HFFc6 (cell line): ENCODE measurements around the gene UMODL1. TPM values are rescaled to one million over a fixed set of nuclear protein-coding genes. Genes with fewer than 3 reads are reported as not detected.

ENCODE experiments used
- DNase-seq: peaks from one replicate; pipeline ENCODE4 v3.0.0-alpha.2; 2018
- H3K27ac Mint-ChIP-seq: 2 replicates; pipeline ENCODE4 v1.8.0; 2020; ENCODE audit warnings: mild to moderate bottlenecking, mixed read lengths
- H3K27me3 Mint-ChIP-seq: 2 replicates; pipeline ENCODE4 v1.8.0; 2021; ENCODE audit warnings: mild to moderate bottlenecking, moderate library complexity, mixed read lengths; ENCODE audit not compliant: insufficient read depth
- H3K36me3 Mint-ChIP-seq: 2 replicates; pipeline ENCODE4 v1.8.0; 2021; ENCODE audit warnings: low read depth, mixed read lengths
- H3K4me1 Mint-ChIP-seq: 2 replicates; pipeline ENCODE4 v1.8.0; 2020; ENCODE audit warnings: low read depth, mixed read lengths
- H3K4me3 Mint-ChIP-seq: 2 replicates; pipeline ENCODE4 v1.8.0; 2020; ENCODE audit warnings: mild to moderate bottlenecking, moderate library complexity, mixed read lengths
- H3K9me3 Mint-ChIP-seq: 2 replicates; pipeline ENCODE4 v1.8.0; 2020; ENCODE audit warnings: mild to moderate bottlenecking, mixed read lengths
- CTCF ChIP-seq: fragments of 200-600 bp; sonication (generic); IDR thresholded peaks from 2 replicates; pipeline ENCODE4 v1.5.0; 2021; ENCODE audit warnings: antibody characterized with exemption, mild to moderate bottlenecking
- total RNA-seq, 6 experiments: library from RNA; stranded (reverse); fragmentation: NEBNext Ultra II Directional; extraction: Animal tissue kit (Norgen Biotek cat#: 25700); gene quantifications; 2 replicates in 1 of 6; 3 replicates in 5 of 6; pipeline ENCODE4 v1.2.3, GENCODE V29; 2021

UMODL1 gene
- total RNA-seq, 6 experiments from 2014 or later: not detected

GRCh38 chr21:42036313-42036712 is 34.8 kb upstream of the UMODL1 start:
- no peak for TF ChIP-seq CTCF
- Mint-ChIP-seq H3K4me1 (peaks cover 33% of the 10 kb centered on the region), H3K9me3 (peaks cover 4% of the 10 kb centered on the region; the same call in 1 of the 2 replicates), H3K27me3 (no peaks in the 10 kb centered on the region; the same call in 1 of the 2 replicates), H3K27ac (no peak overlapping the region), H3K36me3 (peaks cover 12% of the 10 kb centered on the region), H3K4me3 (no peak overlapping the region)
- no peak for DNase-seq

- H3K4me3 Mint-ChIP-seq: no peak overlapping the region
- H3K4me1 Mint-ChIP-seq: peaks cover 42% of the 10 kb centered on the region
- no peaks in the 10 kb centered on the region; the same call in 1 of the 2 replicates for H3K27me3 Mint-ChIP-seq
- H3K27ac Mint-ChIP-seq: no peak overlapping the region
- H3K9me3 Mint-ChIP-seq: peaks cover 4% of the 10 kb centered on the region; the same call in 1 of the 2 replicates
- H3K36me3 Mint-ChIP-seq: peaks cover 12% of the 10 kb centered on the region
- no peak for TF ChIP-seq CTCF
- DNase-seq: no peak
These were observed 33.6 kb upstream of the UMODL1 start for GRCh38 chr21:42037516-42037915.

GRCh38 chr21:42037943-42038342 is 33.2 kb upstream of the UMODL1 start:
- peaks cover 4% of the 10 kb centered on the region; the same call in 1 of the 2 replicates for H3K9me3 Mint-ChIP-seq
- no peak for DNase-seq
- peak overlapping the region; percentile 100; the same call in 1 of the 2 replicates for H3K27ac Mint-ChIP-seq

GRCh38 chr21:42038393-42038792 is 32.7 kb upstream of the UMODL1 start:
- no peak overlapping the region for H3K4me3 Mint-ChIP-seq
- peak overlapping the region; percentile 100 for H3K27ac Mint-ChIP-seq
- TF ChIP-seq CTCF: no peak
- H3K9me3 Mint-ChIP-seq: peaks cover 4% of the 10 kb centered on the region; the same call in 1 of the 2 replicates
- H3K27me3 Mint-ChIP-seq: no peaks in the 10 kb centered on the region; the same call in 1 of the 2 replicates
- peaks cover 42% of the 10 kb centered on the region for H3K4me1 Mint-ChIP-seq
- H3K36me3 Mint-ChIP-seq: peaks cover 12% of the 10 kb centered on the region
- no peak for DNase-seq

More at GRCh38 chr21:42037943-42038342, 33.2 kb upstream of the UMODL1 start:
- Mint-ChIP-seq H3K4me3 (no peak overlapping the region), H3K36me3 (peaks cover 12% of the 10 kb centered on the region), H3K27me3 (no peaks in the 10 kb centered on the region; the same call in 1 of the 2 replicates), H3K4me1 (peaks cover 42% of the 10 kb centered on the region)
- no peak for TF ChIP-seq CTCF

GRCh38 chr21:42038826-42039425 is 32.2 kb upstream of the UMODL1 start:
- DNase-seq: peak; percentile 10
- no peaks in the 10 kb centered on the region; the same call in 1 of the 2 replicates for H3K27me3 Mint-ChIP-seq
- peak overlapping the region; percentile 100 for H3K27ac Mint-ChIP-seq
- TF ChIP-seq CTCF: no peak
- H3K4me3 Mint-ChIP-seq: peak overlapping the region; percentile 15; the same call in 1 of the 2 replicates
- H3K36me3 Mint-ChIP-seq: peaks cover 12% of the 10 kb centered on the region
- peaks cover 4% of the 10 kb centered on the region; the same call in 1 of the 2 replicates for H3K9me3 Mint-ChIP-seq
- peaks cover 42% of the 10 kb centered on the region for H3K4me1 Mint-ChIP-seq
